H1 (cell line): ENCODE measurements around the gene APOA1. TPM values are rescaled to one million over a fixed set of nuclear protein-coding genes. Genes with fewer than 3 reads are reported as not detected.
A peak's percentile ranks its signal among the peaks of the same experiment; 100 is the strongest.

ENCODE experiments used
- CTCF ChIA-PET: fragments of 300-600 bp; sonication (Branson Sonifier 250); formaldehyde crosslinking; loops from one replicate; lab custom pipeline; 2021; ENCODE audit not compliant: partially characterized antibody; lab: Charles Lee
- POLR2A ChIA-PET: fragments of 300-600 bp; sonication (Branson Sonifier 250); formaldehyde crosslinking; loops from one replicate; lab custom pipeline; 2021; ENCODE audit warnings: inconsistent platforms; ENCODE audit not compliant: partially characterized antibody; lab: Charles Lee
- DNase-seq, 2 experiments: peaks; one replicate each; pipeline versions ENCODE4 v3.0.0 to v3.0.0-alpha.2; 2010 to 2022; ENCODE audit warnings: low spot score in 2 of 2, low read depth in 1 of 2, mixed read lengths in 1 of 2
- FAIRE-seq: peaks from 2 replicates; lab custom pipeline; 2011; peaks lifted over from hg19 to GRCh38; lab: Jason Lieb, UNC
- H2AFZ ChIP-seq: 2 replicates; pipeline ENCODE4 v1.8.1; 2012; ENCODE audit warnings: low read length, inconsistent platforms
- H2AK5ac ChIP-seq: 2 replicates; pipeline ENCODE4 v1.6.1; 2013; ENCODE audit warnings: low read depth, low read length
- H2BK120ac ChIP-seq: replicated peaks from 2 replicates; pipeline ENCODE3; 2013; ENCODE audit warnings: low read depth, low read length, inconsistent platforms
- H2BK12ac ChIP-seq: 2 replicates; pipeline ENCODE4 v1.6.1; 2013; ENCODE audit warnings: low read depth, low read length
- H2BK15ac ChIP-seq: 2 replicates; pipeline ENCODE4 v1.6.1; 2013; ENCODE audit warnings: low read length
- H2BK20ac ChIP-seq: 2 replicates; pipeline ENCODE4 v1.6.1; 2013; ENCODE audit warnings: low read length
- H2BK5ac ChIP-seq: 2 replicates; pipeline ENCODE4 v1.6.1; 2013; ENCODE audit warnings: low read depth, low read length
- H3K14ac ChIP-seq: 2 replicates; pipeline ENCODE4 v1.6.1; 2013; ENCODE audit warnings: inconsistent platforms; ENCODE audit not compliant: insufficient read length
- H3K18ac ChIP-seq: 2 replicates; pipeline ENCODE4 v1.6.1; 2013; ENCODE audit warnings: low read length; ENCODE audit errors: extremely low read depth
- H3K23ac ChIP-seq: 2 replicates; pipeline ENCODE4 v1.6.1; 2013; ENCODE audit warnings: inconsistent platforms; ENCODE audit not compliant: insufficient read length
- H3K23me2 ChIP-seq: 2 replicates; pipeline ENCODE4 v1.6.1; 2013; ENCODE audit warnings: low read depth, low read length
- H3K27ac ChIP-seq: 2 replicates; pipeline ENCODE4 v1.6.1; 2011; ENCODE audit warnings: low read depth, low read length, inconsistent platforms
- H3K27me3 ChIP-seq, 4 experiments: replicated peaks in 1 of 4; 1 replicate in 1 of 4; 2 replicates in 3 of 4; pipeline versions ENCODE4 v1.6.1 to v1.8.1; 2011 to 2013; ENCODE audit warnings: low read length in 3 of 4, mild to moderate bottlenecking in 3 of 4, inconsistent platforms in 2 of 4, mixed read lengths in 2 of 4, moderate library complexity in 1 of 4; ENCODE audit not compliant: control insufficient read depth in 3 of 4, insufficient read depth in 3 of 4; ENCODE audit errors: extremely low read depth in 1 of 4
- H3K36me3 ChIP-seq, 4 experiments: 2 replicates each; pipeline versions ENCODE4 v1.6.1 to v1.8.1; 2011 to 2013; ENCODE audit warnings: mild to moderate bottlenecking in 4 of 4, low read length in 3 of 4, moderate library complexity in 2 of 4, control low read depth in 1 of 4, inconsistent platforms in 1 of 4; ENCODE audit not compliant: insufficient read depth in 4 of 4, control insufficient read depth in 2 of 4
- H3K4ac ChIP-seq: replicated peaks from 2 replicates; pipeline ENCODE3; 2013; ENCODE audit warnings: low read length, low read depth, mixed read lengths, inconsistent platforms; ENCODE audit not compliant: insufficient read length
- H3K4me1 ChIP-seq, 4 experiments: replicated peaks in 1 of 4; 1 replicate in 1 of 4; 2 replicates in 3 of 4; pipeline versions ENCODE4 v1.6.1 to v1.8.1; 2011 to 2013; ENCODE audit warnings: low read length in 3 of 4, inconsistent platforms in 2 of 4, mixed read lengths in 1 of 4; ENCODE audit not compliant: insufficient read depth in 4 of 4, control insufficient read depth in 3 of 4
- H3K4me2 ChIP-seq, 2 experiments: 2 replicates each; pipeline versions ENCODE4 v1.6.1 to v1.8.1; 2011 to 2013; ENCODE audit warnings: low read depth in 2 of 2, low read length in 2 of 2, control low read depth in 1 of 2, inconsistent platforms in 1 of 2, mild to moderate bottlenecking in 1 of 2; ENCODE audit not compliant: insufficient read depth in 1 of 2
- H3K4me3 ChIP-seq, 4 experiments: fragments of 200-600, 300-600 bp in 1 of 4; sonication (generic), shearing (Covaris generic), sonication (Bioruptor Twin) in 1 of 4; 2 replicates each; pipeline versions ENCODE4 v1.5.1 to v1.8.1; 2011 to 2016; ENCODE audit warnings: low read length in 4 of 4, low read depth in 3 of 4, control low read depth in 2 of 4, inconsistent platforms in 2 of 4, mild to moderate bottlenecking in 2 of 4, mixed read lengths in 1 of 4, moderate library complexity in 1 of 4; ENCODE audit not compliant: insufficient read depth in 2 of 4; ENCODE audit errors: extremely low read depth in 1 of 4
- H3K56ac ChIP-seq: replicated peaks from 2 replicates; pipeline ENCODE3; 2013; ENCODE audit warnings: low read depth, mild to moderate bottlenecking, mixed read lengths, low read length, inconsistent platforms; ENCODE audit not compliant: insufficient read length
- H3K79me1 ChIP-seq: 2 replicates; pipeline ENCODE4 v1.6.1; 2013; ENCODE audit warnings: low read depth, low read length, control low read depth
- H3K79me2 ChIP-seq, 2 experiments: 2 replicates each; pipeline versions ENCODE4 v1.6.1 to v1.8.1; 2012 to 2013; ENCODE audit warnings: low read length in 2 of 2, mild to moderate bottlenecking in 2 of 2, inconsistent platforms in 1 of 2; ENCODE audit not compliant: insufficient read depth in 2 of 2, control insufficient read depth in 1 of 2
- H3K9ac ChIP-seq, 4 experiments: replicated peaks in 1 of 4; 1 replicate in 1 of 4; 2 replicates in 3 of 4; pipeline versions ENCODE4 v1.6.1 to v1.8.1; 2011 to 2013; ENCODE audit warnings: low read depth in 3 of 4, low read length in 3 of 4, control low read depth in 2 of 4, mild to moderate bottlenecking in 2 of 4, moderate library complexity in 2 of 4, inconsistent platforms in 1 of 4; ENCODE audit errors: extremely low read depth in 1 of 4
- H3K9me3 ChIP-seq, 2 experiments: 2 replicates each; pipeline versions ENCODE4 v1.6.1 to v1.8.1; 2012 to 2013; ENCODE audit warnings: mild to moderate bottlenecking in 2 of 2, moderate library complexity in 2 of 2, control low read depth in 1 of 2, inconsistent platforms in 1 of 2, low read depth in 1 of 2, low read length in 1 of 2, mixed read lengths in 1 of 2; ENCODE audit not compliant: insufficient read depth in 2 of 2
- H4K20me1 ChIP-seq, 2 experiments: replicated peaks in 1 of 2; 2 replicates each; pipeline versions ENCODE3 to v1.8.1; 2011 to 2013; ENCODE audit warnings: inconsistent platforms in 2 of 2, low read length in 2 of 2, mild to moderate bottlenecking in 1 of 2; ENCODE audit not compliant: insufficient read depth in 2 of 2, control insufficient read depth in 1 of 2
- H4K5ac ChIP-seq: 2 replicates; pipeline ENCODE4 v1.6.1; 2013; ENCODE audit warnings: low read length, low read depth, mixed read lengths, inconsistent platforms; ENCODE audit not compliant: insufficient read length
- H4K8ac ChIP-seq: 2 replicates; pipeline ENCODE4 v1.8.0; 2013; ENCODE audit warnings: mild to moderate bottlenecking, moderate library complexity, low read length, inconsistent platforms; ENCODE audit not compliant: insufficient read depth; ENCODE audit errors: extremely low read depth
- H4K91ac ChIP-seq: replicated peaks from 2 replicates; pipeline ENCODE3; 2013; ENCODE audit warnings: low read length, mixed read lengths, inconsistent platforms; ENCODE audit not compliant: insufficient read length
- BACH1 ChIP-seq: IDR thresholded peaks from 2 replicates; pipeline ENCODE4 v1.6.1; 2012; ENCODE audit warnings: low read length, improper control_type of control experiment
- EP300 ChIP-seq, 2 experiments: IDR thresholded peaks; 1 replicate in 1 of 2; 2 replicates in 1 of 2; pipeline ENCODE4 v1.6.1; 2011 to 2012; ENCODE audit warnings: low read depth in 2 of 2, low read length in 2 of 2, mild to moderate bottlenecking in 2 of 2, borderline replicate concordance in 1 of 2, inconsistent platforms in 1 of 2, moderate library complexity in 1 of 2
- WGBS, 2 experiments: shearing (Covaris generic) in 1 of 2; methylation state at CpG; one replicate each; pipeline versions ENCODE4 v1.1.6 to v1.1.7; 2013 to 2015; ENCODE audit warnings: low lambda C conversion rate in 2 of 2, mixed read lengths in 2 of 2, inconsistent platforms in 1 of 2, low coverage in 1 of 2, missing lambda C conversion rate in 1 of 2; ENCODE audit not compliant: insufficient replicate concordance in 2 of 2, insufficient coverage in 1 of 2, insufficient read length in 1 of 2; ENCODE audit errors: extremely low coverage in 1 of 2, missing lambda C conversion rate in 1 of 2; 5-methylcytosine and 5-hydroxymethylcytosine counted together
- polyA plus RNA-seq, 7 experiments: library from polyadenylated mRNA; depleted of rRNA in 3 of 7; stranded (reverse) in 5 of 7; unstranded in 2 of 7; fragments of >200 nt in 5 of 7; fragments of 200-250 nt in 2 of 7; gene quantifications; 1 replicate in 5 of 7; 2 replicates in 1 of 7; 4 replicates in 1 of 7; pipeline versions ENCODE4 v1.2.1 to v1.2.3, GENCODE V29; 2011 to 2013; ENCODE audit warnings: missing spikeins in 2 of 7, mixed read lengths in 2 of 7
- total RNA-seq: library from RNA; stranded (reverse); fragmentation: NEBNext Ultra II Directional; extraction: Animal tissue kit (Norgen Biotek cat#: 25700); gene quantifications from 2 replicates; pipeline ENCODE4 v1.2.1, GENCODE V29; 2021

APOA1 gene
- total and polyA plus RNA-seq, 2 of the 8 experiments (the other 6 are each of a cell fraction or from before 2014, with no cell fraction given): 0.80 TPM; not detected in 1

GRCh38 chr11:116796548-116796947 lies 40.9 kb downstream of the APOA1 start:
- no peak overlapping the region for H2BK12ac ChIP-seq
- no peak overlapping the region for H3K4me3 ChIP-seq
- H4K91ac ChIP-seq: no peak overlapping the region
- H4K8ac ChIP-seq: no peak overlapping the region
- DNase-seq (no peak), FAIRE-seq (no peak)
- no peaks in the 10 kb centered on the region for H3K23me2 ChIP-seq
- no peaks in the 10 kb centered on the region for H3K36me3 ChIP-seq
- H3K4ac ChIP-seq: no peak overlapping the region
- no peak overlapping the region for H4K5ac ChIP-seq
- POLR2A ChIA-PET: interaction anchor here (1.2 kb wide), 1 partner anchor 10 kb away, joined by 4 read pairs; the partner anchor contains the start of gene ZPR1
- no peak overlapping the region for H2BK5ac ChIP-seq
- no peak overlapping the region for H3K27ac ChIP-seq
- WGBS, 2 experiments: 71% methylated on average over 1 of the region's 1 CpG; no CpG with 5 or more reads in 1 of the 2 experiments
- H2BK120ac ChIP-seq: no peak overlapping the region
- H3K56ac ChIP-seq: no peak overlapping the region
- H3K14ac ChIP-seq: no peak overlapping the region
- H2AFZ ChIP-seq: no peak overlapping the region
- no peak overlapping the region for H3K18ac ChIP-seq
- H3K9ac ChIP-seq: no peak overlapping the region
- H2BK20ac ChIP-seq: no peak overlapping the region
- H2AK5ac ChIP-seq: no peak overlapping the region
- H4K20me1 ChIP-seq: no peaks in the 10 kb centered on the region
- no peaks in the 10 kb centered on the region; a peak in 1 of 7 replicates for H3K27me3 ChIP-seq
- no peaks in the 10 kb centered on the region for H3K79me1 ChIP-seq
- no peak overlapping the region for H3K23ac ChIP-seq
- TF ChIP-seq BACH1: peak; percentile 77
- TF ChIP-seq EP300 (IDR thresholded peaks at IDR 0.05; ENCODE audit: borderline replicate concordance in 1 of 2, low read depth in 2 of 2, low read length in 2 of 2): no peak
- no peaks in the 10 kb centered on the region for H3K9me3 ChIP-seq
- H3K4me1 ChIP-seq: peaks cover 0 to 5% (median 3%) of the 10 kb centered on the region in 4 experiments; a peak in 5 of 7 replicates
- no peak overlapping the region for H2BK15ac ChIP-seq
- H3K4me2 ChIP-seq: no peak overlapping the region
- CTCF ChIA-PET: interaction anchor here (0.8 to 12.1 kb wide), 3 partner anchors 14 to 430 kb away, joined by 4 to 237 read pairs (median 5); partner anchors contain the start of genes APOA1 and APOC3
- no peaks in the 10 kb centered on the region for H3K79me2 ChIP-seq
